ENCODE measurements around the gene SLC37A1.
A peak's percentile ranks its signal among the peaks of the same experiment; 100 is the strongest.

SLC37A1 gene

GRCh38 chr21:42527489-42528158 is 14.0 kb downstream of the SLC37A1 start:
- no peak for DNase-seq (ENCODE audit: low spot score)

- DNase-seq (ENCODE audit: low spot score): no peak
These were observed 16.5 kb downstream of the SLC37A1 start for GRCh38 chr21:42530167-42530518.

DNA sequence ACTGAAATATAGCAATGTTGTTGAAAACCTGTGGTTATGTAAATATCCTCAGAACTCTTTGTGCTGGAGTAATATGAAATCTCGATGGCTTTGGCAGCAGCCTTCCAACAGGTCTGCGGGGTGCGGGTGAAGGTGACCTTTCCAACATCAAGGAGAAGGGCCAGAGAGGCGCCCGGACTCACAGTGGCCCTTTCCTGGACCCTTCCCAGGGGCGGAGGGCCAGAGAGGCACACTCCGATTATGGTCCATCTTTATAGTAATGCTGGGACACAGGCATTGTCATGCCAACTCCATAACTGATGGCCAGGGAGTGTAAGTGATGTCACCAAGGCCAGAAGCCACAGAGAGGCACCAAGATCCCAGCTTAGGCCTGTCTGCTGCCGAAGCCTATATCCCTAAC is 18.1 kb downstream of the SLC37A1 start:
- DNase-seq (ENCODE audit: low spot score): no peak

- peak; percentile 34 for DNase-seq (ENCODE audit: low spot score)
These were observed 19.0 kb downstream of the SLC37A1 start for GRCh38 chr21:42532466-42533181.

DNA sequence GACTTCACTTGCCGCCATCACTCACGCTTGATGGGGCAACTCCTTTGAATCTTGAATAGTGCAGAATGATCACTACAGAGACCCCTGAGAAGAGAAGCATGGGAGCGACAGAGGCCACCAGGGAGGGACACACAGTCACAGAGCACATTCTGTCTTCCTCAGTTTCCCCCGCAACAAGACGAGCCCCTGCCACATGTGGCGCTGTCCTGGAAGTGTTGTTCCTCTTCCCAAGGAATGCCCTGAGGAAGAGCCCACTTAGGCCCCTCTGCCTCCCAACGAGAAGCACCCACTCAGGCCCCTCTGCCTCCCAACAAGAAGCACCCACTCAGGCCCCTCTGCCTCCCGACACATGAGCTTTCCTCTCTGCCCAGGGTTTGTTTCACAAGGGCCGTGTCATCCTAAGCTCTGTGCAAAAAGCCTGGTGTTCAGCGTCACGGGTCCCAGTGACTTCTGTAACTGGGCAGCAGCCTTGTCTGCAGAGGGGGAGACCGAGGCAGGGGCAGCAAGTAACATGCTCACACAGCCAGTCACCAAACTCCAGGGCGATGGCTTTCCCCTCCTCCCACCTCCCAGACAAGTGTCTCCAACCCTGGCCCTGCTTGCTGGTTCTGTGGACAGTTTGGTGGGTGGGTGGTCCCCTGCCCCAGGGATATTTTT is 19.8 kb downstream of the SLC37A1 start:
- DNase-seq (ENCODE audit: low spot score): no peak

DNA sequence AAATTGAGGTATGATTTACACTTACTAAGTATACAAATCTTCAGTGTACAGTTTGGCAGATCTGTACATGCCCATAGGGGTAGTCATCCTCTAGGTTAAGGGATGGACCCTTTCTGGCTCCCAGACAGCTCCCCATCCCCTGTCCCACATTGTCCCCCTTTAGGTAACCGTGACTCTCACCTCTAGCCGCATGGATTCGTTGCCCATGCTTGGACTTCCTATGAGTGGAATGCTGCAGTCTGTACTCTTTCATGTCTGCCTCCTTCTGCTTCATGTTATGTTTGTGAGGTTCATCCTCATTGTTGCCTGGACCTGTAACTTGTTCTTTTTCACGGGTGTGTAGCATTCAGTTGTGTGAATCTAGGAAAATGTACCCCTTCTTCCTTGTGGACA is 20.3 kb downstream of the SLC37A1 start:
- DNase-seq (ENCODE audit: low spot score): no peak

DNA sequence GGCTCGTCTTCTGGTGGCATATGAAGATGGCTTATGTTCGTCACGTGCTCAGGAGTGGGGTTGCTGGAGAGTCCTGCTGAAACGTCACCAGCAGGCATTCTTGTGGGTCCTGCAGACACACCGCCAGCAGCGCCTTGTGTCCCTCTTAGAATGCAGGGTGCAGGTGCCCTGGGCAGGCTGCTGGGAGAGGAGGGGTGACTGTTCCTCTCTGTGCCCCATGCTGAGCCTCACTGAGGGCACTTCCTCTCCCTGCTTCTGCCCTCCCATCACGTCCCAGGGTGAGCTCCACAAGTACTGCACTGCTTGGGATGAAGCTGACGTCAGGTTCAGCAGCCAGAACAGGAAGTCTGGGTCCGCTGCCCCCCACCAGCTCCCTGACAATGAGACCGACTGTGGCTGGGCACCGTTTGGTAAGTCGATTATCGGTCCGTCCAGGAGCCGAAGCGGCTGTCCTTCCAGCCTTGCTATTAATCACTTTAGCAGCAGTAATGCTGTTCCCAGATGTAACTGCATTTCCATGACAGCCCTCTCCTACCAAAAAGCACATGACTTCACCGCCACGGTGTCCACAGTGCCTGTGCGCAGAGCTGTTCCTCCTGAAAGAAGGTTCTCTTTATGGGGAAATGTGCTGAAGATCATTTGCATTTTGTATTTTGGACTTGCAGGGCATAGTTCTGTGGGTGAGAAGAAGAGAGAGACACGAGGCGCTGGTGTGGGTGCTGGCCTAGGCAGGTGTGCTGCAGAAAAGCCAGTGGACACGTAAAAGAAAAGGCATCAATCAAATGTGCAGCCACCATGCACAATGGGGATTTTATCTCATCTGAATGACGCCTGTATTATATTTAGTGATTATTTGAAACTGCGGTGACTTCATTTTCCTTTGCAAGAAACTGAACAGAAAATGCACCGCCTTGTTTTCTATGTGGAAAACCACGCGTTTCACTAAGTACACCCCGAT is 21.0 kb downstream of the SLC37A1 start:
- no peak for DNase-seq (ENCODE audit: low spot score)

DNA sequence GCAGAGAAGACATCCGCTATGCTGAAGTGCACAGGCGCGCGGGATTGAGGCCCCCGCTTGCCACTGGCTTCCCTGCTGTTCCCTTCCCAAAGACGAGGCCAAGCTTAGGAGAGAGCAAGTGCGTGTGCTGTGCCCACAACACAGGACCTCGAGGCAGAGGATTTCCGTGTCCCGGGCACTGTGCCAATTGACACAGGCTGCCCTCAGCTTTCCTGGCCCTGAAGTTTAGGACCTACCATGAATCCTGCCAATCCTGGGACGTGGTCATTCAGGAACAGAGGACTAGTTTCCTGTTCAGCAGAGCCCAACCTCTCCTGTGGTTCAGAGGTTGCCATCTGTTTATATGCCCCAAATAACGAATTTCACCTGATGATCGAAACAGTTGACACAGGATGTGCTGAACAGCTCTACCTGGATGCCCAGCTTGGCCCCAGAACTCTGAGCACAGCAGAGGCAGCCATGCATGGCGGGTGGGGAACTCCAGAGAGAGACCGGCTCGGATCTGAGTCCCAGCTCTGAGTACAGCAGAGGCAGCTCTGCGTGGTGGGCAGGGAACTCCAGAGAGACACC is 22.0 kb downstream of the SLC37A1 start:
- no peak for DNase-seq (ENCODE audit: low spot score)

- no peak for DNase-seq (ENCODE audit: low spot score)
These were observed 22.9 kb downstream of the SLC37A1 start for GRCh38 chr21:42536601-42537000.

- DNase-seq (ENCODE audit: low spot score): no peak
These were observed 23.6 kb downstream of the SLC37A1 start for GRCh38 chr21:42537106-42537742.

- DNase-seq (ENCODE audit: low spot score): no peak
These were observed 25.0 kb downstream of the SLC37A1 start for GRCh38 chr21:42538479-42539275.

GRCh38 chr21:42539342-42539741 is 25.7 kb downstream of the SLC37A1 start:
- DNase-seq (ENCODE audit: low spot score): no peak

DNA sequence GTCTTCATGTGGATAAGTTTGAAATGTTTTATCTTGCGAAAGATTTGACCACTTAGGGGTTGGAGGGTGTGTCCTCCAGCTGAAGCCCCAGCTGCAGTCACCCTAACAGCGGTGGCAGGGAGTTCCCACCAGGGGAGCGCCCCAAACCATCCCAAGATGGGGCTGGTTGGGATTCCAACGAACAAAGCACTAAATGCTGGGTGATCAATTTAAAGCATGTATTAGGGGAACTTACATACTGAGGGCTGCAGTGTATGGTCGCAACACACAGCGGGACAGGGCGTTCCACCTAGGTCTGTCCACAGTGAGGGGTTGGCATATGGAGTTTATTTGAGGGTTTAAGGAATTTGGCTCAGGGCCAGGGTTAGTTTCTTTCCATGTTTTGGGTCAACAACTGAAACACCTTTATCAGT is 26.3 kb downstream of the SLC37A1 start:
- DNase-seq (ENCODE audit: low spot score): no peak

- DNase-seq (ENCODE audit: low spot score): no peak
These were observed 26.7 kb downstream of the SLC37A1 start for GRCh38 chr21:42540396-42540795.

GRCh38 chr21:42541174-42541573 is 27.5 kb downstream of the SLC37A1 start:
- DNase-seq (ENCODE audit: low spot score): no peak

DNA sequence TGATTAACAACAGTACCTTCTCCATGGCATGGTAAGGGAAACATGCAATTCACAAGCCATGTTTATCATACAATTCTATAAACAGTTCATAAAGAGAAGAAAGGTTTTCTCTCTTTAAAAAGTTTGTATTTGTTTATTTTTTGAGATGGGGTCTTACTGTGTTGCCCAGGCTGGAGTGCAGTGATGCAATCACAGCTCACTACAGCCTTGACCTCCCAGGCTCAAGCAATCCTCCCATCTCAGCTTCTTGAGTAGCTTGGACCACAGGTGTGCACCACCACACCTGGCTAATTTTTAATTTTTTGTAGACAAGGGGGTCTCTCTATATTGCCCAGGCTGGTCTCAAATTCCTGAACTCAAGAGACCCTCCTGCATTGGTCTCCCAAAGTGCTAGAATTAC is 28.0 kb downstream of the SLC37A1 start:
- no peak for DNase-seq (ENCODE audit: low spot score)

GRCh38 chr21:42542196-42542595 is 28.5 kb downstream of the SLC37A1 start:
- DNase-seq (ENCODE audit: low spot score): no peak

GRCh38 chr21:42542596-42542995 is 28.9 kb downstream of the SLC37A1 start:
- no peak for DNase-seq (ENCODE audit: low spot score)

GRCh38 chr21:42543106-42543847 is 29.6 kb downstream of the SLC37A1 start:
- DNase-seq (ENCODE audit: low spot score): no peak

GRCh38 chr21:42544544-42544943 is 30.9 kb downstream of the SLC37A1 start:
- no peak for DNase-seq (ENCODE audit: low spot score)
